SU-DHL-6 (cell line): ENCODE results near the gene KIFC3.

Source experiments
- EZH2phosphoT487 ChIP-seq: fragments of 200-600 bp; sonication (generic), shearing (Covaris generic); conservative IDR thresholded peaks from 2 replicates; pipeline ENCODE4 v1.6.1; 2018; ENCODE audit warnings: mild to moderate bottlenecking, antibody characterized with exemption, low read length, moderate library complexity, mixed read lengths
- TF ChIP-seq, protein P1 (sequence below): fragments of 200-600 bp; sonication (generic); IDR thresholded peaks from one replicate; pipeline ENCODE4 v1.5.1; 2017; ENCODE audit warnings: antibody characterized with exemption, mild to moderate bottlenecking, low read length, moderate library complexity; ENCODE audit not compliant: insufficient read depth, poor library complexity, severe bottlenecking

- TF ChIP-seq EZH2phosphoT487: no peak
- TF ChIP-seq, protein P1, sequence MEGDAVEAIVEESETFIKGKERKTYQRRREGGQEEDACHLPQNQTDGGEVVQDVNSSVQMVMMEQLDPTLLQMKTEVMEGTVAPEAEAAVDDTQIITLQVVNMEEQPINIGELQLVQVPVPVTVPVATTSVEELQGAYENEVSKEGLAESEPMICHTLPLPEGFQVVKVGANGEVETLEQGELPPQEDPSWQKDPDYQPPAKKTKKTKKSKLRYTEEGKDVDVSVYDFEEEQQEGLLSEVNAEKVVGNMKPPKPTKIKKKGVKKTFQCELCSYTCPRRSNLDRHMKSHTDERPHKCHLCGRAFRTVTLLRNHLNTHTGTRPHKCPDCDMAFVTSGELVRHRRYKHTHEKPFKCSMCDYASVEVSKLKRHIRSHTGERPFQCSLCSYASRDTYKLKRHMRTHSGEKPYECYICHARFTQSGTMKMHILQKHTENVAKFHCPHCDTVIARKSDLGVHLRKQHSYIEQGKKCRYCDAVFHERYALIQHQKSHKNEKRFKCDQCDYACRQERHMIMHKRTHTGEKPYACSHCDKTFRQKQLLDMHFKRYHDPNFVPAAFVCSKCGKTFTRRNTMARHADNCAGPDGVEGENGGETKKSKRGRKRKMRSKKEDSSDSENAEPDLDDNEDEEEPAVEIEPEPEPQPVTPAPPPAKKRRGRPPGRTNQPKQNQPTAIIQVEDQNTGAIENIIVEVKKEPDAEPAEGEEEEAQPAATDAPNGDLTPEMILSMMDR: no peak
Measured at GRCh38 chr16:57764341-57765159, 37.7 kb downstream of the KIFC3 start.
